Lower leg skin (tissue), 3 donors: ENCODE measurements around the gene FLNC.

Experiments used
- CTCF ChIP-seq, 3 donors: fragments of 450-650 bp; IDR thresholded peaks; one replicate each; pipeline ENCODE4 v1.5.1; 2016; ENCODE audit warnings: antibody characterized with exemption in 3 of 3, mild to moderate bottlenecking in 3 of 3, moderate library complexity in 2 of 3
- POLR2A ChIP-seq, 2 donors: fragments of 450-650 bp; IDR thresholded peaks; one replicate each; pipeline ENCODE4 v1.6.1; 2016 to 2017; ENCODE audit warnings: antibody characterized with exemption in 2 of 2, mild to moderate bottlenecking in 1 of 2, moderate library complexity in 1 of 2

- TF ChIP-seq CTCF (IDR thresholded peaks at IDR 0.05) = no peak
- no peak for TF ChIP-seq POLR2A (IDR thresholded peaks at IDR 0.05)
These were observed 50.7 kb downstream of the FLNC start for GRCh38 chr7:128880791-128881457.
